Measurements from ENCODE around the gene RET.

RET gene

DNA sequence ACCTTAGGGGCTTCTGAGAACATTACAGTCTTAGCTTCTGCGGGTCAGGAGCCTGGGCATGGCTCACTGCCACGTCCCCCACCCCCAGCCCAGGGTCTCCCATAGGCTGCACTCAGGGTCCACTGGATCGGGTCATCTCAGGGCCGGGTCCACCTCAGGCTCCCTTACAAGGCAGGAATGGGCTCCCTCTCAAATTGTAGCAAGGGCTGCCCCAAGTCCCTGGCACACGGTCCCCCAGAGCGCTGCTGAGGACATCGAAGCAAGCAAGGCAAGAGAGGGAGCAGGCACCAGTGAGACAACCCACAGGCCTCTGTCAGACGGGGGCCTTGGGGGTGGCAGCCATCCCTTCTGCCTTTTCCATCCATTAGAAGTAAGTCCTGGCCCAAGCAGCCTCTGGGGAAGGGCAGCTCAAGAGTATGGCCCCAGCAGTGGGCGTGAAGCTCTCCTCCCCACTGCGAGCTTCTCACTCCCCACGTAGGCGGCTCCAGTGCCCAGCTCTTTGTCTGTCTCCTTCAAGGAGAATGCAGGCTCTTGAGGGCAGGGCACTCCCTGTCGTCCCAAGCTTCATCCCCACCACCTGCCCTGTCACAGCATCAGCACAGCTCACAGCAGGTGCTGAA lies 18.0 kb upstream of the RET start:
- H3K4me1 ChIP-seq (ENCODE audit: insufficient read depth, insufficient read length) = peaks cover 2% of the 10 kb centered on the region
- no peaks in the 10 kb centered on the region for H3K36me3 ChIP-seq (ENCODE audit: insufficient read depth, insufficient read length, low read length)
- no peak overlapping the region for H3K9ac ChIP-seq (ENCODE audit: insufficient read length, low read depth)
- DNase-seq (ENCODE audit: low read depth, low spot score) = no peak
- TF ChIP-seq YY1 (IDR thresholded peaks at IDR 0.05; ENCODE audit: insufficient read depth, insufficient read length) = no peak
- TF ChIP-seq ZNF274 (IDR thresholded peaks at IDR 0.05; ENCODE audit: low read depth, low read length) = no peak
- TF ChIP-seq SUZ12 (IDR thresholded peaks at IDR 0.05; ENCODE audit: extremely low read depth, insufficient read depth, insufficient read length) = no peak
- no peaks in the 10 kb centered on the region for H3K9me3 ChIP-seq (ENCODE audit: insufficient read depth, low read length)
- no peak overlapping the region for H3K4me3 ChIP-seq (ENCODE audit: insufficient read length, low read depth)
- no peaks in the 10 kb centered on the region for H3K27me3 ChIP-seq (ENCODE audit: insufficient read depth, insufficient read length)

DNA sequence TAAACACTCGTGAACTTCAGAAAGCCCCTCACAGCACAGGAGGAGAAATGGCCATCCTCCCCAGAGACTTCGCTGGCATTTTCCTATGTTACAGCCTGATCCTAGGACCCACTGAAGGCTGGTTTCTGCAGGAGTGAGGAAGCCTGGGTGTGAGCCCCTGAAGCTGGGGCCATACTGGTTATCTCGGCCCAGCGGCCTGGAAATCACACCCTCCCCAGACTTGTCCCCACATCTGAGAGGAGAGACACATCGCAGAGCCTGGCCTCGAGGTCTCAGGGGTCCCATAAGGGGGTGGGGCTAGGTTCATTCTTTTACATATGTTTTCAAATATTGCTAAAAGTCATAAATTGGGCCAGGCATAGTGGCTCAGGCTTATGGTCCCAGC lies 17.5 kb upstream of the RET start:
- peaks cover 2% of the 10 kb centered on the region for H3K4me1 ChIP-seq (ENCODE audit: insufficient read depth, insufficient read length)
- DNase-seq (ENCODE audit: low read depth, low spot score) = no peak
- no peaks in the 10 kb centered on the region for H3K9me3 ChIP-seq (ENCODE audit: insufficient read depth, low read length)
- TF ChIP-seq ZNF274 (IDR thresholded peaks at IDR 0.05; ENCODE audit: low read depth, low read length) (no peak), SUZ12 (IDR thresholded peaks at IDR 0.05; ENCODE audit: extremely low read depth, insufficient read depth, insufficient read length) (no peak), YY1 (IDR thresholded peaks at IDR 0.05; ENCODE audit: insufficient read depth, insufficient read length) (no peak)
- H3K9ac ChIP-seq (ENCODE audit: insufficient read length, low read depth) = no peak overlapping the region
- no peak overlapping the region for H3K4me3 ChIP-seq (ENCODE audit: insufficient read length, low read depth)
- H3K36me3 ChIP-seq (ENCODE audit: insufficient read depth, insufficient read length, low read length) = no peaks in the 10 kb centered on the region
- no peaks in the 10 kb centered on the region for H3K27me3 ChIP-seq (ENCODE audit: insufficient read depth, insufficient read length)

DNA sequence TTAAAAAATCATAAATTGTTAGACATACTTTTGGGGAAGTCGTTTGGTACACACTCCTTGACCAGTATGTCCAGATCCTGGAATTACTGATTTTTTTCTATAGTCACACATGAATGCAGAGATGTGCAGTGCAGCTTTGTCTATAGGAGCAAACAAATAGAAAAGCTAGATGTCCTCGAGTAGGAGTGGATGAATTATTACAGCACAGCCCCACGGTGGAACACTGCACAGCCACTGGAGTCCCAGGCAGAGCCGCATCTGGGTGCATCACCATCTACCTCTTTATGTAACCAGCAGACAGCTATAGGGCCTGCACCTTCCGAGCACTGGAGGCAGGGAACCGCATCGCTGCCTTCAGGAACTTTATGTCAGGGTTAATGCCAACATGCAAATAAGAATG lies 17.0 kb upstream of the RET start:
- H3K36me3 ChIP-seq (ENCODE audit: insufficient read depth, insufficient read length, low read length) = no peaks in the 10 kb centered on the region
- no peaks in the 10 kb centered on the region for H3K27me3 ChIP-seq (ENCODE audit: insufficient read depth, insufficient read length)
- no peak overlapping the region for H3K4me3 ChIP-seq (ENCODE audit: insufficient read length, low read depth)
- DNase-seq (ENCODE audit: low read depth, low spot score) = no peak
- no peaks in the 10 kb centered on the region for H3K9me3 ChIP-seq (ENCODE audit: insufficient read depth, low read length)
- TF ChIP-seq SUZ12 (IDR thresholded peaks at IDR 0.05; ENCODE audit: extremely low read depth, insufficient read depth, insufficient read length) (no peak), YY1 (IDR thresholded peaks at IDR 0.05; ENCODE audit: insufficient read depth, insufficient read length) (no peak), ZNF274 (IDR thresholded peaks at IDR 0.05; ENCODE audit: low read depth, low read length) (no peak)
- no peak overlapping the region for H3K9ac ChIP-seq (ENCODE audit: insufficient read length, low read depth)
- H3K4me1 ChIP-seq (ENCODE audit: insufficient read depth, insufficient read length) = peaks cover 2% of the 10 kb centered on the region

DNA sequence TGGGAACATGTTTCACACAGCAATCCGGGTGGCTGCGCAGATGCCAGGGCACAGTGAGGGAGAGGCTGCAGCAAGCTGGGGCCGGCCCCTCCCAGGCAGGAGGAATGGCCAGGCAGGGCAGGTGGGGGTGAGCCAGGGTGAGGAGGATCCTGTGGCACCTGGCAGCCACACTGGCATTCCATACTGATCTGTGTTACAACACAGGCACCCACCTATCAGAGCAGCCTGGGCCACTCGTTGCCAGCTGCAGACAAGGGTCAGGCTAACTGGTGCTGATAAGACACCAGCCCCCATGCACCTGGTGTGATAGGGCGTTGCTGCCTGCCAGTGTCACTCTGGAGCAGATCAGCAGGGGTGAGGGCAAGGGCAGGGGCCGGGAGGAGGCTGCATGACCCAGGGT lies 16.6 kb upstream of the RET start:
- no peak for DNase-seq (ENCODE audit: low read depth, low spot score)
- Histone ChIP-seq H3K9me3 (ENCODE audit: insufficient read depth, low read length) (no peaks in the 10 kb centered on the region), H3K27me3 (ENCODE audit: insufficient read depth, insufficient read length) (no peaks in the 10 kb centered on the region), H3K4me1 (ENCODE audit: insufficient read depth, insufficient read length) (peaks cover 2% of the 10 kb centered on the region), H3K9ac (ENCODE audit: insufficient read length, low read depth) (no peak overlapping the region), H3K36me3 (ENCODE audit: insufficient read depth, insufficient read length, low read length) (no peaks in the 10 kb centered on the region), H3K4me3 (ENCODE audit: insufficient read length, low read depth) (no peak overlapping the region)
- TF ChIP-seq SUZ12 (IDR thresholded peaks at IDR 0.05; ENCODE audit: extremely low read depth, insufficient read depth, insufficient read length) (no peak), YY1 (IDR thresholded peaks at IDR 0.05; ENCODE audit: insufficient read depth, insufficient read length) (no peak), ZNF274 (IDR thresholded peaks at IDR 0.05; ENCODE audit: low read depth, low read length) (no peak)

DNA sequence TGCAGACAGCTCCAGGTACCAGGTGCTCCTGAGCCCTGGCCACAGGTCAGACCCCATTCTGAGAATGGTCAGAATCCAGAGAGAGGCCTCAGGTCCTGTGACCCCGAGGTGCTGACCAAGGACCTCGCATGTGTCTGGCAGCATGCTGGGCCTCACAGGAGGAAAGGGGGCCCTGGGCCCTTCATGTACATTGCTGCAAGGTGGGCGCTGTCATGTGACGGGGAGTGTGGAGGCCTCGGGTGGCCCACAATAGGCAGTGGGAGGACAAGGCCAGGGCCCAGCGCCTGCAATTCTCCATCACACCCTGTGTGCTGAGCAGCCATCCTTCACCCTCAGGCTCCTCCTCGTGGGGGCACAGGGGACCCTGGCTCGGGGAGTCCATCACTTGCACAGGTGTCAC lies 15.5 kb upstream of the RET start:
- H3K9ac ChIP-seq (ENCODE audit: insufficient read length, low read depth) = no peak overlapping the region
- H3K27me3 ChIP-seq (ENCODE audit: insufficient read depth, insufficient read length) = no peaks in the 10 kb centered on the region
- no peaks in the 10 kb centered on the region for H3K9me3 ChIP-seq (ENCODE audit: insufficient read depth, low read length)
- DNase-seq (ENCODE audit: low read depth, low spot score) = no peak
- no peak overlapping the region for H3K4me3 ChIP-seq (ENCODE audit: insufficient read length, low read depth)
- peaks cover 2% of the 10 kb centered on the region for H3K4me1 ChIP-seq (ENCODE audit: insufficient read depth, insufficient read length)
- H3K36me3 ChIP-seq (ENCODE audit: insufficient read depth, insufficient read length, low read length) = no peaks in the 10 kb centered on the region
- no peak for TF ChIP-seq YY1 (IDR thresholded peaks at IDR 0.05; ENCODE audit: insufficient read depth, insufficient read length)
- TF ChIP-seq SUZ12 (IDR thresholded peaks at IDR 0.05; ENCODE audit: extremely low read depth, insufficient read depth, insufficient read length) = no peak
- no peak for TF ChIP-seq ZNF274 (IDR thresholded peaks at IDR 0.05; ENCODE audit: low read depth, low read length)

DNA sequence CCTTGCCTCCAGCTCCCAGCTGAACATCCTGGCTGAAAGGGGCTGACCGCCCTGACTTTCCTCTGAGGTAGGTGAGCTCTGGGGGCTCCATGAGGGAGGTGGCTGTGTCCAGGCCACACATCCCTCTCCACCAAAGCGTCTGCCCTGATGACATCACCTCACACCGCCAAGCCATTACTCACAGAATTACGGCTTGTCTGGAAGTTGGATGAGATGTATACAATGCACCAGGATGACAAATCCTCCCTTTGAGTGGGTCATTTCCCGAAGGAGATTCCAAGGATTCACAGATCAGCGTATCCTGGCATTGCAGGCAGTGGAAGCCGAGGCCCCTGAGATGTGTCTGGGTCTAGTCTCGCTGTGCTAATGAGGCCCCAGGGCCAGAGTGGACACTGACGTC lies 15.1 kb upstream of the RET start:
- no peaks in the 10 kb centered on the region for H3K27me3 ChIP-seq (ENCODE audit: insufficient read depth, insufficient read length)
- peaks cover 2% of the 10 kb centered on the region for H3K4me1 ChIP-seq (ENCODE audit: insufficient read depth, insufficient read length)
- DNase-seq (ENCODE audit: low read depth, low spot score) = no peak
- no peaks in the 10 kb centered on the region for H3K36me3 ChIP-seq (ENCODE audit: insufficient read depth, insufficient read length, low read length)
- no peak overlapping the region for H3K9ac ChIP-seq (ENCODE audit: insufficient read length, low read depth)
- no peak for TF ChIP-seq SUZ12 (IDR thresholded peaks at IDR 0.05; ENCODE audit: extremely low read depth, insufficient read depth, insufficient read length)
- TF ChIP-seq ZNF274 (IDR thresholded peaks at IDR 0.05; ENCODE audit: low read depth, low read length) = no peak
- no peak for TF ChIP-seq YY1 (IDR thresholded peaks at IDR 0.05; ENCODE audit: insufficient read depth, insufficient read length)
- no peaks in the 10 kb centered on the region for H3K9me3 ChIP-seq (ENCODE audit: insufficient read depth, low read length)
- no peak overlapping the region for H3K4me3 ChIP-seq (ENCODE audit: insufficient read length, low read depth)

DNA sequence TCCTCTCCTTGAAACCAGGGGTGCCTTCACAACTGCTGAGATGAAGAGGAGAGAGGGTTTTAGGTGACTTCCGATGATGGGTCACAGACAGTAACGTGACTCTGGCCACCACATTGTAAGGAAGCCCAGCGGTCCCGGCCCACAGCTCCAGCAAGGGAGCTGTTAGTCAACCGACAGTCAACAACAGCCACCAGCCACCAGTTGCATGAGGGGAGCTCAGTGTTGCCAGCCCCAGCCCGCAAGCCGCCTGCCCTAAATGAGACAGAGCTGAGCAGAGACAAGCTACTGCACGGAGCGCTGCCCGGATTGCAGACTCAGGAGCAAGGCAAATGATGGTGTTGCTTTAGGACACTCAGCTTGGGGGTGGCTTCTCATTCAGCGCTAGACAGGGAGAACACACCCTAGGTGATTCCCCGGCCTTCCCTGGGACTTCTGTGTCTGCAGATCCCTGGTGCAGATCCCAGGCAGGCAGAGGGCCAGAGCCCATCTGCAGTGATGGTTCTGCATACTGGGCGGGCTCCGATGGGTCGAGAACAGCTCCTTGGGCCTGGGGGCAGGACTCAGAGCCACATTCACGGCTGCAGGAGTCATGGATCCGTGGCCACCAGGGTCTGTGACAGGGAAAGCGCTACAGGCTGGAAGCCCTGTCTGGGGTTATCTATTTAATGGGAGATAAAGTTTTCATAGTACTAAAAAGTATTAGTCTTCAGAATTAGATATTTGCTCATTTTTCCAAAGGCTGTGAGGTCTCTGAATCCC lies 14.3 kb upstream of the RET start:
- peaks cover 3% of the 10 kb centered on the region for H3K4me1 ChIP-seq (ENCODE audit: insufficient read depth, insufficient read length)
- DNase-seq (ENCODE audit: low read depth, low spot score) = no peak
- no peaks in the 10 kb centered on the region for H3K36me3 ChIP-seq (ENCODE audit: insufficient read depth, insufficient read length, low read length)
- H3K9me3 ChIP-seq (ENCODE audit: insufficient read depth, low read length) = no peaks in the 10 kb centered on the region
- H3K27me3 ChIP-seq (ENCODE audit: insufficient read depth, insufficient read length) = no peaks in the 10 kb centered on the region
- no peak overlapping the region for H3K4me3 ChIP-seq (ENCODE audit: insufficient read length, low read depth)
- no peak overlapping the region for H3K9ac ChIP-seq (ENCODE audit: insufficient read length, low read depth)
- TF ChIP-seq SUZ12 (IDR thresholded peaks at IDR 0.05; ENCODE audit: extremely low read depth, insufficient read depth, insufficient read length) (no peak), ZNF274 (IDR thresholded peaks at IDR 0.05; ENCODE audit: low read depth, low read length) (no peak), YY1 (IDR thresholded peaks at IDR 0.05; ENCODE audit: insufficient read depth, insufficient read length) (no peak)
